HCT116 (cell line): ENCODE results near the gene PDE1C. TPM values are rescaled to one million over a fixed set of nuclear protein-coding genes. Genes with fewer than 3 reads are reported as not detected.

Experiments
- ATAC-seq: fragments of 200-7000 bp; cut with Tn5 transposase; 2 replicates; pipeline ENCODE4 v1.9.1; 2020; ENCODE audit warnings: mild to moderate bottlenecking, moderate library complexity
- BruUV-seq: library from RNA; stranded (reverse); fragments of 400-500 nt; replicated peaks from 2 replicates; lab custom pipeline; 2021; lab: Mats Ljungman, UMichigan
- CTCF ChIA-PET: fragments of 300-600 bp; sonication (Branson Sonifier 250); formaldehyde crosslinking; loops from one replicate; lab custom pipeline; 2021; ENCODE audit warnings: antibody characterized with exemption; lab: Charles Lee
- POLR2A ChIA-PET: fragments of 300-600, 350-600 bp; sonication (Branson Sonifier 250); formaldehyde crosslinking; loops from one replicate; lab custom pipeline; 2021; ENCODE audit warnings: antibody characterized with exemption; lab: Charles Lee
- RAD21 ChIA-PET, 2 experiments: fragments of 300-600 bp; sonication (Branson Sonifier 250); formaldehyde crosslinking; loops; one replicate each; lab custom pipeline; 2023; ENCODE audit warnings: low total read pairs in 2 of 2; ENCODE audit not compliant: uncharacterized antibody in 2 of 2, unreplicated experiment in 2 of 2, low non-redundant PET in 1 of 2; lab: Charles Lee
- DNase-seq: peaks from one replicate; pipeline ENCODE4 v3.0.0-alpha.2; 2010; ENCODE audit warnings: low read depth, low spot score
- H2AFZ ChIP-seq: fragments of 200-600 bp; shearing (Covaris generic), sonication (generic); 2 replicates; pipeline ENCODE4 v1.6.1; 2017; ENCODE audit warnings: low read depth, mixed run types, mixed read lengths, antibody characterized with exemption, low read length; ENCODE audit not compliant: poor library complexity, severe bottlenecking
- H3K27ac ChIP-seq: 2 replicates; pipeline ENCODE4 v1.5.1; 2012; ENCODE audit warnings: low read depth, low read length
- H3K27me3 ChIP-seq: fragments of 200-600 bp; sonication (generic); 2 replicates; pipeline ENCODE4 v1.6.1; 2016; ENCODE audit warnings: mixed run types, low read length, mixed read lengths; ENCODE audit not compliant: insufficient read depth
- H3K36me3 ChIP-seq, 2 experiments: fragments of 200-500 bp in 1 of 2; fragments of 200-600 bp in 1 of 2; sonication (Bioruptor generic) in 1 of 2; sonication (generic) in 1 of 2; 2 replicates each; pipeline versions ENCODE4 v1.5.1 to v1.6.1; 2014 to 2016; ENCODE audit warnings: low read length in 2 of 2, inconsistent platforms in 1 of 2, mixed read lengths in 1 of 2, mixed run types in 1 of 2; ENCODE audit not compliant: insufficient read depth in 2 of 2, control insufficient read depth in 1 of 2
- H3K4me1 ChIP-seq, 2 experiments: fragments of 200-600 bp in 1 of 2; sonication (generic) in 1 of 2; 2 replicates each; pipeline versions ENCODE4 v1.5.1 to v1.6.1; 2012 to 2017; ENCODE audit warnings: low read length in 2 of 2, inconsistent platforms in 1 of 2, mild to moderate bottlenecking in 1 of 2, mixed read lengths in 1 of 2, mixed run types in 1 of 2, moderate library complexity in 1 of 2; ENCODE audit not compliant: insufficient read depth in 2 of 2, control insufficient read depth in 1 of 2
- H3K4me2 ChIP-seq: fragments of 200-600 bp; sonication (generic); 2 replicates; pipeline ENCODE4 v1.6.1; 2017; ENCODE audit warnings: mixed run types, low read length, mixed read lengths
- H3K4me3 ChIP-seq, 2 experiments: fragments of 200-600 bp in 1 of 2; sonication (generic) in 1 of 2; replicated peaks in 1 of 2; 2 replicates each; pipeline ENCODE4 v1.5.1; 2011 to 2016; ENCODE audit warnings: low read length in 2 of 2, control low read depth in 1 of 2, low read depth in 1 of 2, mild to moderate bottlenecking in 1 of 2, mixed read lengths in 1 of 2, mixed run types in 1 of 2
- H3K79me2 ChIP-seq: fragments of 200-600 bp; sonication (generic); 2 replicates; pipeline ENCODE4 v1.6.1; 2017; ENCODE audit warnings: mild to moderate bottlenecking, mixed run types, low read length, moderate library complexity, mixed read lengths; ENCODE audit not compliant: insufficient read depth
- H3K9ac ChIP-seq: fragments of 200-600 bp; sonication (generic); 2 replicates; pipeline ENCODE4 v1.6.1; 2016; ENCODE audit warnings: low read length, mixed read lengths
- H3K9me2 ChIP-seq: fragments of 200-600 bp; sonication (generic), shearing (Covaris generic); 2 replicates; pipeline ENCODE4 v1.6.1; 2017; ENCODE audit warnings: mixed run types, mild to moderate bottlenecking, moderate library complexity; ENCODE audit not compliant: insufficient read depth
- H3K9me3 ChIP-seq, 2 experiments: fragments of 200-500 bp in 1 of 2; fragments of 200-600 bp in 1 of 2; sonication (Bioruptor generic) in 1 of 2; sonication (generic) in 1 of 2; 2 replicates each; pipeline ENCODE4 v1.6.1; 2014 to 2017; ENCODE audit warnings: low read length in 2 of 2, mixed read lengths in 2 of 2, inconsistent platforms in 1 of 2, low read depth in 1 of 2, mild to moderate bottlenecking in 1 of 2, mixed run types in 1 of 2, moderate library complexity in 1 of 2; ENCODE audit not compliant: control insufficient read depth in 1 of 2, insufficient read depth in 1 of 2
- H4K20me1 ChIP-seq: fragments of 200-600 bp; sonication (generic), shearing (Covaris generic); 2 replicates; pipeline ENCODE4 v1.6.1; 2017; ENCODE audit warnings: mixed run types, mild to moderate bottlenecking, moderate library complexity; ENCODE audit not compliant: insufficient read depth
- EGR1 ChIP-seq: IDR thresholded peaks from 2 replicates; pipeline ENCODE4 v1.6.1; 2012; ENCODE audit warnings: low read depth
- ELF1 ChIP-seq: IDR thresholded peaks from 2 replicates; pipeline ENCODE4 v1.6.1; 2012; ENCODE audit warnings: low read depth, borderline replicate concordance
- JUND ChIP-seq: IDR thresholded peaks from 2 replicates; pipeline ENCODE4 v1.6.1; 2012
- POLR2A ChIP-seq: IDR thresholded peaks from 2 replicates; pipeline ENCODE4 v1.7.0; 2011; ENCODE audit warnings: borderline replicate concordance; ENCODE audit not compliant: insufficient read depth, insufficient read length; ENCODE audit errors: extremely low read depth
- POLR2AphosphoS5 ChIP-seq: IDR thresholded peaks from 2 replicates; pipeline ENCODE4 v1.6.1; 2011; ENCODE audit warnings: mild to moderate bottlenecking, low read depth, low read length, moderate library complexity
- RAD21 ChIP-seq: IDR thresholded peaks from 2 replicates; pipeline ENCODE4 v1.6.1; 2012; ENCODE audit warnings: low read depth, mild to moderate bottlenecking
- SIN3A ChIP-seq: IDR thresholded peaks from 2 replicates; pipeline ENCODE4 v1.6.1; 2012; ENCODE audit warnings: low read depth
- SP1 ChIP-seq: IDR thresholded peaks from 2 replicates; pipeline ENCODE4 v1.6.1; 2012; ENCODE audit warnings: low read depth
- SRF ChIP-seq: IDR thresholded peaks from 2 replicates; pipeline ENCODE4 v1.6.1; 2012; ENCODE audit warnings: low read depth
- YY1 ChIP-seq: IDR thresholded peaks from 2 replicates; pipeline ENCODE4 v1.6.1; 2011; ENCODE audit warnings: low read length, low read depth, moderate library complexity, mild to moderate bottlenecking; ENCODE audit not compliant: insufficient replicate concordance; ENCODE audit errors: extremely low read depth
- ZFX ChIP-seq: fragments of 450-650 bp; IDR thresholded peaks from 2 replicates; pipeline ENCODE4 v1.6.1; 2017
- ZNF274 ChIP-seq: fragments of 200-500 bp; sonication (Bioruptor generic); IDR thresholded peaks from 2 replicates; pipeline ENCODE4 v1.6.1; 2014; ENCODE audit warnings: mild to moderate bottlenecking, low read depth, low read length, inconsistent platforms
- intact Hi-C: fragments of 100-400 bp; cut with micrococcal nuclease; formaldehyde crosslinking; loops from 2 replicates; pipeline ENCODE4 v1.10.0; 2022
- total RNA-seq: library from RNA; stranded (reverse); gene quantifications from one replicate; pipeline ENCODE4 v1.2.1, GENCODE V29; 2021; ENCODE audit not compliant: unreplicated experiment
- TF ChIP-seq, protein P1 (sequence below): IDR thresholded peaks from 2 replicates; pipeline ENCODE4 v1.6.1; 2011; ENCODE audit warnings: mild to moderate bottlenecking, low read length, moderate library complexity; ENCODE audit not compliant: insufficient replicate concordance; ENCODE audit errors: extremely low read depth
- TF ChIP-seq, protein P2 (sequence below): IDR thresholded peaks from 2 replicates; pipeline ENCODE4 v1.6.1; 2012
- TF ChIP-seq, protein P3 (sequence below), 3 experiments: fragments of 200-600 bp in 1 of 3; sonication (generic) in 1 of 3; IDR thresholded peaks in 2 of 3; conservative IDR thresholded peaks in 1 of 3; 2 replicates each; pipeline ENCODE4 v1.5.1; 2012 to 2017; ENCODE audit warnings: low read depth in 2 of 3, low read length in 2 of 3, antibody characterized with exemption in 1 of 3, borderline replicate concordance in 1 of 3, control low read depth in 1 of 3, mild to moderate bottlenecking in 1 of 3, mixed read lengths in 1 of 3, mixed run types in 1 of 3, moderate library complexity in 1 of 3; ENCODE audit not compliant: insufficient read depth in 1 of 3
- TF ChIP-seq, protein P4 (sequence below): IDR thresholded peaks from 2 replicates; pipeline ENCODE4 v1.6.1; 2012; ENCODE audit warnings: low read depth

PDE1C gene
- total RNA-seq, 1 experiment from 2014 or later: 0.17 TPM

DNA sequence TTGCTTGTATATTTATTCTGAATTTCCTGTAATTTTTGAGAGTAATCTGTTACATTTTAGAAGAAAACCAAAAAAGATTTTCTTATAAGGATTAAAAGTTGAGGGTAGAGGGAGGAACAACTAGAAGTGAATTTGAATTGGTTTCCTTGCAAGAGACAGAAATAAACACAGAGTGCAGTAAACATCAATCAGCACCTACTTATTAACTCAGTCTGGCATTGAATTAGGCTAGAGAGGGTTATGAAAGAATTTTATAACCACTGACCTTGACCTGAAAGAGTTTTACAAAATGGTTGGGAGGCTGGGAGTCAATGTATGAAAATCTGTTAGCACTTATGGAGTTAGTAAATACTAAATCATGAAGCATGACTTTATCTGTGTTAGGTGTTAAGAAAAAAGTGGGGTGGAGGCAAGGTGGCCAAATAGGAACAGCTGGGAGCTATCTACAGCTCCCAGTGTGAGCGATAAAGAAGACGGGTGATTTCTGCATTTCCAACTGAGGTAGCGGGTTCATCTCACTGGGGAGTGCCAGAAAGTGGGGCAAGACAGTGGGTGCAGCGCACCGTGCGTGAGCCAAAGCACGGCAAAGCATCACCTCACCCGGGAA, 106.5 kb downstream of the PDE1C start:
- Histone ChIP-seq H3K9me2 (no peaks in the 10 kb centered on the region), H3K9me3 (no peaks in the 10 kb centered on the region), H3K4me3 (no peak overlapping the region), H2AFZ (no peak overlapping the region), H4K20me1 (no peaks in the 10 kb centered on the region), H3K27me3 (no peaks in the 10 kb centered on the region), H3K36me3 (no peaks in the 10 kb centered on the region), H3K79me2 (no peaks in the 10 kb centered on the region), H3K27ac (no peak overlapping the region), H3K9ac (no peak overlapping the region), H3K4me2 (no peak overlapping the region), H3K4me1 (no peaks in the 10 kb centered on the region)
- CTCF ChIA-PET: no interaction called here
- ATAC-seq (no peak), DNase-seq (no peak)
- RAD21 ChIA-PET: no interaction called here
- POLR2A ChIA-PET: no interaction called here
- intact Hi-C loops: no loop called here
- TF ChIP-seq YY1 (no peak), ZFX (no peak), RAD21 (no peak), ZNF274 (no peak), SIN3A (no peak), SRF (no peak), JUND (no peak), EGR1 (no peak), POLR2A (no peak), ELF1 (no peak), POLR2AphosphoS5 (no peak), SP1 (no peak)
- TF ChIP-seq, protein P1, sequence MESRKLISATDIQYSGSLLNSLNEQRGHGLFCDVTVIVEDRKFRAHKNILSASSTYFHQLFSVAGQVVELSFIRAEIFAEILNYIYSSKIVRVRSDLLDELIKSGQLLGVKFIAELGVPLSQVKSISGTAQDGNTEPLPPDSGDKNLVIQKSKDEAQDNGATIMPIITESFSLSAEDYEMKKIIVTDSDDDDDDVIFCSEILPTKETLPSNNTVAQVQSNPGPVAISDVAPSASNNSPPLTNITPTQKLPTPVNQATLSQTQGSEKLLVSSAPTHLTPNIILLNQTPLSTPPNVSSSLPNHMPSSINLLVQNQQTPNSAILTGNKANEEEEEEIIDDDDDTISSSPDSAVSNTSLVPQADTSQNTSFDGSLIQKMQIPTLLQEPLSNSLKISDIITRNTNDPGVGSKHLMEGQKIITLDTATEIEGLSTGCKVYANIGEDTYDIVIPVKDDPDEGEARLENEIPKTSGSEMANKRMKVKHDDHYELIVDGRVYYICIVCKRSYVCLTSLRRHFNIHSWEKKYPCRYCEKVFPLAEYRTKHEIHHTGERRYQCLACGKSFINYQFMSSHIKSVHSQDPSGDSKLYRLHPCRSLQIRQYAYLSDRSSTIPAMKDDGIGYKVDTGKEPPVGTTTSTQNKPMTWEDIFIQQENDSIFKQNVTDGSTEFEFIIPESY: no peak
- TF ChIP-seq, protein P2, sequence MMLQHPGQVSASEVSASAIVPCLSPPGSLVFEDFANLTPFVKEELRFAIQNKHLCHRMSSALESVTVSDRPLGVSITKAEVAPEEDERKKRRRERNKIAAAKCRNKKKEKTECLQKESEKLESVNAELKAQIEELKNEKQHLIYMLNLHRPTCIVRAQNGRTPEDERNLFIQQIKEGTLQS: no peak
- TF ChIP-seq, protein P3, sequence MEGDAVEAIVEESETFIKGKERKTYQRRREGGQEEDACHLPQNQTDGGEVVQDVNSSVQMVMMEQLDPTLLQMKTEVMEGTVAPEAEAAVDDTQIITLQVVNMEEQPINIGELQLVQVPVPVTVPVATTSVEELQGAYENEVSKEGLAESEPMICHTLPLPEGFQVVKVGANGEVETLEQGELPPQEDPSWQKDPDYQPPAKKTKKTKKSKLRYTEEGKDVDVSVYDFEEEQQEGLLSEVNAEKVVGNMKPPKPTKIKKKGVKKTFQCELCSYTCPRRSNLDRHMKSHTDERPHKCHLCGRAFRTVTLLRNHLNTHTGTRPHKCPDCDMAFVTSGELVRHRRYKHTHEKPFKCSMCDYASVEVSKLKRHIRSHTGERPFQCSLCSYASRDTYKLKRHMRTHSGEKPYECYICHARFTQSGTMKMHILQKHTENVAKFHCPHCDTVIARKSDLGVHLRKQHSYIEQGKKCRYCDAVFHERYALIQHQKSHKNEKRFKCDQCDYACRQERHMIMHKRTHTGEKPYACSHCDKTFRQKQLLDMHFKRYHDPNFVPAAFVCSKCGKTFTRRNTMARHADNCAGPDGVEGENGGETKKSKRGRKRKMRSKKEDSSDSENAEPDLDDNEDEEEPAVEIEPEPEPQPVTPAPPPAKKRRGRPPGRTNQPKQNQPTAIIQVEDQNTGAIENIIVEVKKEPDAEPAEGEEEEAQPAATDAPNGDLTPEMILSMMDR (IDR thresholded peaks at IDR 0.05 in 2 of 3, conservative IDR thresholded peaks at IDR 0.05 in 1 of 3; ENCODE audit: borderline replicate concordance in 1 of 3, insufficient read depth in 1 of 3, low read depth in 2 of 3, low read length in 2 of 3): no peak
- TF ChIP-seq, protein P4, sequence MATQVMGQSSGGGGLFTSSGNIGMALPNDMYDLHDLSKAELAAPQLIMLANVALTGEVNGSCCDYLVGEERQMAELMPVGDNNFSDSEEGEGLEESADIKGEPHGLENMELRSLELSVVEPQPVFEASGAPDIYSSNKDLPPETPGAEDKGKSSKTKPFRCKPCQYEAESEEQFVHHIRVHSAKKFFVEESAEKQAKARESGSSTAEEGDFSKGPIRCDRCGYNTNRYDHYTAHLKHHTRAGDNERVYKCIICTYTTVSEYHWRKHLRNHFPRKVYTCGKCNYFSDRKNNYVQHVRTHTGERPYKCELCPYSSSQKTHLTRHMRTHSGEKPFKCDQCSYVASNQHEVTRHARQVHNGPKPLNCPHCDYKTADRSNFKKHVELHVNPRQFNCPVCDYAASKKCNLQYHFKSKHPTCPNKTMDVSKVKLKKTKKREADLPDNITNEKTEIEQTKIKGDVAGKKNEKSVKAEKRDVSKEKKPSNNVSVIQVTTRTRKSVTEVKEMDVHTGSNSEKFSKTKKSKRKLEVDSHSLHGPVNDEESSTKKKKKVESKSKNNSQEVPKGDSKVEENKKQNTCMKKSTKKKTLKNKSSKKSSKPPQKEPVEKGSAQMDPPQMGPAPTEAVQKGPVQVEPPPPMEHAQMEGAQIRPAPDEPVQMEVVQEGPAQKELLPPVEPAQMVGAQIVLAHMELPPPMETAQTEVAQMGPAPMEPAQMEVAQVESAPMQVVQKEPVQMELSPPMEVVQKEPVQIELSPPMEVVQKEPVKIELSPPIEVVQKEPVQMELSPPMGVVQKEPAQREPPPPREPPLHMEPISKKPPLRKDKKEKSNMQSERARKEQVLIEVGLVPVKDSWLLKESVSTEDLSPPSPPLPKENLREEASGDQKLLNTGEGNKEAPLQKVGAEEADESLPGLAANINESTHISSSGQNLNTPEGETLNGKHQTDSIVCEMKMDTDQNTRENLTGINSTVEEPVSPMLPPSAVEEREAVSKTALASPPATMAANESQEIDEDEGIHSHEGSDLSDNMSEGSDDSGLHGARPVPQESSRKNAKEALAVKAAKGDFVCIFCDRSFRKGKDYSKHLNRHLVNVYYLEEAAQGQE: no peak
- BruUV-seq: no TSS peak
